OCI-LY7 (cell line): ENCODE measurements around the gene RAP1GDS1. TPM values are rescaled to one million over a fixed set of nuclear protein-coding genes. Genes with fewer than 3 reads are reported as not detected.

Experiments used
- BruUV-seq: library from RNA; stranded (reverse); fragments of 400-500 nt; replicated peaks from 2 replicates; lab custom pipeline; 2021; lab: Mats Ljungman, UMichigan
- CTCF ChIA-PET: fragments of 300-600 bp; sonication (Branson Sonifier 250); formaldehyde crosslinking; loops from one replicate; lab custom pipeline; 2022; ENCODE audit warnings: antibody characterized with exemption; ENCODE audit not compliant: unreplicated experiment; lab: Charles Lee
- POLR2A ChIA-PET: fragments of 300-600 bp; sonication (Branson Sonifier 250); formaldehyde crosslinking; loops from one replicate; lab custom pipeline; 2022; ENCODE audit warnings: antibody characterized with exemption; lab: Charles Lee
- DNase-seq: peaks from one replicate; pipeline ENCODE4 v3.0.0-alpha.2; 2015; ENCODE audit warnings: low spot score
- H2AFZ ChIP-seq: fragments of 200-600 bp; sonication (generic), shearing (Covaris generic); 2 replicates; pipeline ENCODE4 v1.6.1; 2014; ENCODE audit warnings: mild to moderate bottlenecking, antibody characterized with exemption, low read length, moderate library complexity
- H3K27ac ChIP-seq: fragments of 200-600 bp; sonication (generic); 2 replicates; pipeline ENCODE4 v1.5.1; 2014; ENCODE audit warnings: mixed run types, low read depth, mild to moderate bottlenecking, moderate library complexity, low read length, inconsistent platforms; ENCODE audit not compliant: poor library complexity, severe bottlenecking
- H3K36me3 ChIP-seq: fragments of 200-600 bp; sonication (generic); 2 replicates; pipeline ENCODE4 v1.6.1; 2014; ENCODE audit warnings: mild to moderate bottlenecking, antibody characterized with exemption, low read length, moderate library complexity, mixed read lengths; ENCODE audit not compliant: insufficient read depth
- H3K4me1 ChIP-seq: fragments of 200-600 bp; sonication (generic); 2 replicates; pipeline ENCODE4 v1.5.1; 2014; ENCODE audit warnings: mild to moderate bottlenecking, low read length; ENCODE audit not compliant: insufficient read depth, poor library complexity, severe bottlenecking
- H3K4me2 ChIP-seq: fragments of 200-600 bp; sonication (generic); 2 replicates; pipeline ENCODE4 v1.6.1; 2014; ENCODE audit warnings: mild to moderate bottlenecking, low read length
- H3K4me3 ChIP-seq: fragments of 200-600 bp; sonication (generic); 2 replicates; pipeline ENCODE4 v1.5.1; 2014; ENCODE audit warnings: mild to moderate bottlenecking, low read depth, low read length; ENCODE audit not compliant: poor library complexity, severe bottlenecking
- H3K79me2 ChIP-seq: fragments of 200-600 bp; sonication (generic); 2 replicates; pipeline ENCODE4 v1.6.1; 2016; ENCODE audit warnings: low read depth, mild to moderate bottlenecking, low read length, moderate library complexity, mixed read lengths; ENCODE audit not compliant: insufficient read depth
- H3K9me2 ChIP-seq: fragments of 200-600 bp; sonication (generic); 2 replicates; pipeline ENCODE4 v1.6.1; 2016; ENCODE audit warnings: mild to moderate bottlenecking, low read length, mixed read lengths; ENCODE audit not compliant: insufficient read depth
- H3K9me3 ChIP-seq: fragments of 200-600 bp; sonication (generic); 2 replicates; pipeline ENCODE4 v1.6.1; 2014; ENCODE audit warnings: mild to moderate bottlenecking, mixed run types, low read length, mixed read lengths
- H4K20me1 ChIP-seq: fragments of 200-600 bp; sonication (generic); 2 replicates; pipeline ENCODE4 v1.6.1; 2014; ENCODE audit warnings: mild to moderate bottlenecking, antibody characterized with exemption, low read length, moderate library complexity, mixed read lengths; ENCODE audit not compliant: insufficient read depth
- CTCF ChIP-seq: fragments of 200-600 bp; sonication (generic); conservative IDR thresholded peaks from 2 replicates; pipeline ENCODE4 v1.5.1; 2014; ENCODE audit warnings: mild to moderate bottlenecking, antibody characterized with exemption, low read length, moderate library complexity, mixed read lengths
- EZH2phosphoT487 ChIP-seq: fragments of 200-600 bp; sonication (generic); IDR thresholded peaks from 2 replicates; pipeline ENCODE4 v1.6.1; 2018; ENCODE audit warnings: low read depth, borderline replicate concordance, mild to moderate bottlenecking, mixed run types, antibody characterized with exemption, low read length, moderate library complexity, mixed read lengths
- intact Hi-C: fragments of 100-400 bp; cut with micrococcal nuclease; formaldehyde crosslinking; loops from one replicate; pipeline ENCODE4 v1.10.0; 2022; ENCODE audit not compliant: unreplicated experiment
- total RNA-seq, 2 experiments: library from RNA; depleted of rRNA in 1 of 2; stranded (reverse); fragments of >200 nt in 1 of 2; shearing (Covaris generic) in 1 of 2; gene quantifications; 2 replicates each; pipeline ENCODE4 v1.2.3, GENCODE V29; 2014 to 2022

RAP1GDS1 gene
- total RNA-seq, 2 experiments from 2014 or later, result 53.5 to 57.8 TPM

GRCh38 chr4:98369322-98369721 lies 108.1 kb downstream of the RAP1GDS1 start:
- TF ChIP-seq EZH2phosphoT487 (no peak), CTCF (no peak)
- Histone ChIP-seq H4K20me1 (no peaks in the 10 kb centered on the region), H3K4me1 (no peaks in the 10 kb centered on the region), H3K27ac (no peak overlapping the region), H2AFZ (no peak overlapping the region), H3K9me3 (0 out of 2 replicates have a peak, but pooled peaks cover 4% of the 10 kb centered on the region), H3K9me2 (no peaks in the 10 kb centered on the region), H3K4me2 (no peak overlapping the region), H3K36me3 (peaks cover 45% of the 10 kb centered on the region), H3K4me3 (no peak overlapping the region), H3K79me2 (no peaks in the 10 kb centered on the region)
- no peak for DNase-seq
- POLR2A ChIA-PET, result interaction anchor here (0.5 to 0.7 kb wide), 2 partner anchors 42 to 204 kb away, joined by 3 read pairs; no protein-coding TSS in a partner anchor
- BruUV-seq, result no TSS peak
- intact Hi-C loops, result no loop called here
- CTCF ChIA-PET, result no interaction called here

- H3K9me3 ChIP-seq, result no peaks in the 10 kb centered on the region
- H3K4me1 ChIP-seq, result no peaks in the 10 kb centered on the region
- no peak overlapping the region for H3K4me3 ChIP-seq
- no peaks in the 10 kb centered on the region for H3K9me2 ChIP-seq
- H3K36me3 ChIP-seq, result peaks cover 24% of the 10 kb centered on the region
- H4K20me1 ChIP-seq, result no peaks in the 10 kb centered on the region
- TF ChIP-seq CTCF, result no peak
- no peak for TF ChIP-seq EZH2phosphoT487
- no peaks in the 10 kb centered on the region for H3K79me2 ChIP-seq
- BruUV-seq, result no TSS peak
- H3K27ac ChIP-seq, result no peak overlapping the region
- no peak overlapping the region for H3K4me2 ChIP-seq
- ChIA-PET POLR2A (interaction anchor here (0.5 kb wide), 1 partner anchor 42 kb away, joined by 3 read pairs; no protein-coding TSS in a partner anchor), CTCF (no interaction called here)
- intact Hi-C loops, result no loop called here
- H2AFZ ChIP-seq, result no peak overlapping the region
- DNase-seq, result no peak
These were observed 113.5 kb downstream of the RAP1GDS1 start for GRCh38 chr4:98374643-98375042.

- intact Hi-C loops, result no loop called here
- DNase-seq, result no peak
- Histone ChIP-seq H3K4me1 (no peaks in the 10 kb centered on the region), H3K4me3 (no peak overlapping the region), H2AFZ (no peak overlapping the region), H3K9me3 (no peaks in the 10 kb centered on the region), H3K36me3 (peaks cover 22% of the 10 kb centered on the region; the same call in 1 of the 2 replicates), H3K9me2 (no peaks in the 10 kb centered on the region; the same call in 1 of the 2 replicates), H4K20me1 (no peaks in the 10 kb centered on the region), H3K79me2 (no peaks in the 10 kb centered on the region), H3K4me2 (no peak overlapping the region), H3K27ac (no peak overlapping the region)
- ChIA-PET POLR2A (interaction anchor here (0.9 to 2.0 kb wide), 4 partner anchors 11 to 49 kb away, joined by 4 to 9 read pairs (median 4); no protein-coding TSS in a partner anchor), CTCF (no interaction called here)
- BruUV-seq, result no TSS peak
- no peak for TF ChIP-seq CTCF
- no peak for TF ChIP-seq EZH2phosphoT487
These were observed 116.4 kb downstream of the RAP1GDS1 start for GRCh38 chr4:98377559-98377958.
